ENCODE measurements around the gene SIGLEC1.

Gene SIGLEC1

DNA sequence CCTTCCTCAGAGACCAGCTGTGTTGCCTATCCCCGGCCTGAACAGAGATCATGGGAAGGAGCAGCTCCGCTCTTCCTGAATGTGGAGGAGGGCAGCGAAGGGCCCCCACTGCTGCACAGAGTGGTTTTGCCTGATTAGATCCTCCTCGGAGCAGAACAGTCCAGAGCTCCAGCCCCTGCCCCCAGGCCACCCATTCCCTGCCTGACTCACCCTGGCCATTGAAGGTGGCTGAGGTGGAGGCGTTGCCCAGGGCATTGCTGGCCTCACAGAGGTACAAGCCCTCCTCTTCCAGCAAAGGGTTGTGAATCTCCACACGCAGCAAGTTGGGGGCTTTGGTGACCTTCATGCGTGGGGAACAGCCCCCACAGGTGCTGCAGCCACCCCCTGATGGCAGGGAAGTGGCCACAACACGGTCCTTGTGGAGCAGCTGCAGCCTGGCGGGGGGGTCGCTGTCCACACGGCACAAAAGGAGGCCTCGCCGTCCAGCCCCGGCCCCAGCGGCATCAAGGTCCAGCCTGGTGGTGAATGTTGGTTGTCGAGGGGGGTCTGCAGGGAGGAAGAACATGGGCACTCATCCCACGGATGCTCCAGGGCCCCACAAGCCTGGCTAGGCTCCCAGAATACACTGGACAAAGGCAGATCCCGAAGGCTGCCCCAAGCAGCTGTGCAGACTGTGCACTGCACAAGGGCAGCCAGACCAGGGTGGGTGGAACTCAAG, 14.7 kb downstream of the SIGLEC1 start:
- no peak for DNase-seq

DNA sequence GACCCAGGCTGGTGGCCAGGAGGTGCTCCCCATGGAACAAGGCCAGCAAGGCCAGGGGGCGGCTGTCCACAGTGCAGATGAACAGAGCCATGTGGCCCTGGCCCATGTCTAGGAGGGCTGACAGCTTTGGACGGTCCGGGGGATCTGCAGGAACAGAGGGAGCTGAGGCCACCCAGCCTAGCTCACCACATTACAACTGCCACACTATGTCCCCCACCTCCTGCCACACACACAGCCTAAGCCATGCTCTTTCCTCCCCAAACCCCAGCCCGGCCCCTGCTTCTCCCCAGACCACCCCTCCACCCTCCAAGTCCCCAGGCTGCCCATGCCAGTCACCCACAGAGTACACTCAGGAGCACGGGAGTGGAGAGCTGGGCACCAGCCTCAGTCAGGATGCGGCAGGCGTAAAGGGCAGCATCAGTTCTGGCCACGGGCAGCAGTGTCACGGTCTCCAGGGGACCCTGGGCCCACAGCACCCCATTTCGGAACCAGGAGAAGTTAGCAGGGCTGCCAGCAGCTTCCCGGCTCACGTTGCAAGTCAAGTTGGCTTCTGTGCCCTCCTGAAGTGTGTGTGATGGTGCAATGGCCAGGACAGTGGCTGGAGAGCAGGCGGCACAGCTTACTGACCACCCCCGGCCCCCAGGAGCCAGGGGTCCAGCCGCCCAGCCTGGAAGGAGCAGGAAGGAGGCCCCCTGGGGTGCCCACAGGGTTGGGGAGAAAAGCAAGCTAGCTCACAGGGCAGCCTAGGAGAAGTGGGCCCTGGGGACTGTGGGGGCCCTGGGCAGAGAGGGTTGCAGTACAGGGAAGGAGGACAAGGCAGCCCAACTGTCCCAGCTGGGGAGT, 15.4 kb downstream of the SIGLEC1 start:
- no peak for DNase-seq

DNA sequence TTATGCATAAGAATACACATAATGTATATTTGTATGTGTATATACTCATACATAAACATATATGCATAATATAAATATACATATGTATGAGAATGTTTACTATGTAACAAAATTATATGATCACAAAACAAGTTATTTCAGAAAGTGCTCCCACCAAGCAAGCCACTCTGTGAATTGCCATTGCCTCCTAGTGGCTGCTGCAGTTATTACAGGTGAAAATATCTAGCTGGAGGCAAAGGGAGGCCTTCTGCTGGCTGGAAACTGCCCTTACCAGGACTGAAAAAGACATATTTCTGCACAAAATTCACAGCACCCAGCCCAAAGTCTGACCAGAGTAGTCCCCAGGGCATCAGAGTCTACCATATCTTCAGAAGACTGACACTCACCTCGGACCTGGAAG, 16.2 kb downstream of the SIGLEC1 start:
- peak; percentile 27 for DNase-seq

DNA sequence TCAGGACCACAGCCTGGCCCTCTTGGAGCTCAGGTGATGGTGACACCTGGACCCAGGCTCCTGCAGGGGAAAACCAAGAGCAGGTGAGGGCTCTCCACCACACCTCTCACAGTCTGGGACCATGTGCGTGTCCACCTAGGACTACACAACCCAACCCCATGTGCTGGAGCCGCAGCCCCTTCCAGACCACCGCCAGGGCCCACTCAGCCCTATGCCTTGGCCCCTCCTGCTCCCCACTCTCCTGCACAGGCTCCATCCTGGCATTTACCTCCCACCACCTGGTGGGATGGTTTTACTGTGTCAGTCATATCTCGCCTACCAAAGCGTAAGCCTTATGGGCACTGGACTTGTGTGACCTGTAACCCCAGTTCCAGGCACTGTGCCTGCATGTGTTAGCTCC, 17.5 kb downstream of the SIGLEC1 start:
- no peak for DNase-seq

GRCh38 chr20:3693376-3693775, 19.0 kb downstream of the SIGLEC1 start:
- no peak for DNase-seq

- no peak for DNase-seq
These were observed 19.6 kb downstream of the SIGLEC1 start for GRCh38 chr20:3692706-3693294.

- DNase-seq: no peak
These were observed 20.5 kb downstream of the SIGLEC1 start for GRCh38 chr20:3691897-3692296.

DNA sequence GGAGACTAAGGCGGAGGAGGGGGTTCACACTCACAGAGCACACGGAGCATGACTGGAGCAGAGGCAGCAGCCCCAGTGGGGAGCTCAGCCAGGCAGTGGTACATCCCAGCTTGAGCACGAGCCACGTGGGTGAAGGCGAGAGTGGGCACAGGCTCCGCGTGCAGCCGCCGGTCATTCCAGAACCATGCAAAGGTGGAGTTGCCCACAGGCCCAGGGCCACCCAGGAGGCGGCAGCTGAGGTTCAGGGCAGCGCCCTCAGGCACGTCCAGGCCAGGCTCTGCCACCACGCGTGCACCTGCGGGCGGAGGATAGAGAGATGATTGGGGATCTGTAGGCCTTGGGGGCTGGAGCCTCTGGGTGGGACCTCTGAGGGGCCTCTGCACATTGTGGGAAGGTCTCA, 21.1 kb downstream of the SIGLEC1 start:
- no peak for DNase-seq

GRCh38 chr20:3690413-3690812, 22.0 kb downstream of the SIGLEC1 start:
- no peak for DNase-seq

DNA sequence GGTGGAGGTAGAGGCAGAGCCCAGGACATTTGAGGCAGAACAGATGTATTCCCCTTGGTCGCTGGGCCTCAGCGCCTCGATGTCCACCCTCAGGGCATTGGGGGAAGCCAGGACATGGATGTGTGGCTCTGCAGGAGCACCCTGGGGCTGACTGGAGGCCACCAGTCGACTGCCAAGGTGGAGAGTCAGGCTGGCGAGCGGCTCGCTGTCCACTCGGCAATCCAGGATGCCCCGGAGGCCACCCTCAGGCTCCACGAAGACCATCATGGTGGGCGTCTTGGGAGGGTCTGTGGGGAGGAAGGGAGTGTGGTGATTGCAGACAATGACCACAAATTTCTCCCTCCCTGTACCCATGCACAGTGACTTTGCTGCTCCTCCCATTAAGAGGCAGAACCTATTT, 22.4 kb downstream of the SIGLEC1 start:
- DNase-seq: no peak

DNA sequence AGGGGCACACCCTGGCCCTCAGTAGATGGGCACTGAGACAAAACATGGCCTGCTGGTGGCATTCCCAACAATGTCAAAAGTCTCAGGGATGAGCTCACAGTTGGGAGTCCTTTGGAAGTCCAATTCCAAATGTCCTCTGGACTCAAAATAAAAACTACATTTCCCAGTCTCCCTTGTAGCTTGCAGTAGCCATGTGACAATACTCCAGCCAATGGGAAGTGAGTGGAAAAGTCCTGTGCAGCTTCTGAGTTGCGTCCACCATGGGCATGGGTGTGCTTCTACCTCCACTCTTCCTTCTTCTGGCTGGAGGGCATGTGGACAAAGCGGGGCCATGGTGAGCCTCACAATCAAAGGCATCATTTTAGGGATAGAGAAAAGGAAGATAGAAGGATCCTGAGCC, 24.7 kb downstream of the SIGLEC1 start:
- DNase-seq: no peak

GRCh38 chr20:3686867-3687321, 25.5 kb downstream of the SIGLEC1 start:
- no peak for DNase-seq

- no peak for DNase-seq
These were observed 26.0 kb downstream of the SIGLEC1 start for GRCh38 chr20:3686421-3686820.

DNA sequence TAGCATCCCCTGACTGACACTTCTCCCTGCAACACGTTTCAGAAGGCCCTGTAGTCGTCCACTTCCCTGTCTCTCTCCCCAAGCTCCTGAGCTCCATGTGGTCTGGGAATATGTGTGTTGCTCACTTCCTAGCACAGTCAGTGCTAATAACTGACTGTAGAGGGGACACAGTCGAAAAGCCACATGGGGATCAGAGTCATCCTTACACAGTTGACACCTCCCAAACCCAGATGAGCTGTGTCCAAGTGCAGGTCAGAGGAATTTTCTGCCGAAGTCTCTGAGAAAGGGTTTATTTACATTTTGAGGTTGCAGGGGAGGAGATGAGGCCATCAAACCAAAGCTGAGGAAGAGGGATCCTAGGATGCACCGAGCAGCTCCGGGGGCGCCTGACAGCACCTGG, 27.1 kb downstream of the SIGLEC1 start:
- DNase-seq: no peak

GRCh38 chr20:3681931-3682781, 30.2 kb downstream of the SIGLEC1 start, which contains the start of gene ADAM33:
Gene ADAM33 (minus strand): TSS chr20:3682010. CDS start chr20:3682004, 6 bp downstream.
- no peak for DNase-seq

- no peak for DNase-seq
These were observed 31.0 kb downstream of the SIGLEC1 start for GRCh38 chr20:3681352-3681930.

GRCh38 chr20:3680701-3681351, 31.6 kb downstream of the SIGLEC1 start:
- DNase-seq: no peak

DNA sequence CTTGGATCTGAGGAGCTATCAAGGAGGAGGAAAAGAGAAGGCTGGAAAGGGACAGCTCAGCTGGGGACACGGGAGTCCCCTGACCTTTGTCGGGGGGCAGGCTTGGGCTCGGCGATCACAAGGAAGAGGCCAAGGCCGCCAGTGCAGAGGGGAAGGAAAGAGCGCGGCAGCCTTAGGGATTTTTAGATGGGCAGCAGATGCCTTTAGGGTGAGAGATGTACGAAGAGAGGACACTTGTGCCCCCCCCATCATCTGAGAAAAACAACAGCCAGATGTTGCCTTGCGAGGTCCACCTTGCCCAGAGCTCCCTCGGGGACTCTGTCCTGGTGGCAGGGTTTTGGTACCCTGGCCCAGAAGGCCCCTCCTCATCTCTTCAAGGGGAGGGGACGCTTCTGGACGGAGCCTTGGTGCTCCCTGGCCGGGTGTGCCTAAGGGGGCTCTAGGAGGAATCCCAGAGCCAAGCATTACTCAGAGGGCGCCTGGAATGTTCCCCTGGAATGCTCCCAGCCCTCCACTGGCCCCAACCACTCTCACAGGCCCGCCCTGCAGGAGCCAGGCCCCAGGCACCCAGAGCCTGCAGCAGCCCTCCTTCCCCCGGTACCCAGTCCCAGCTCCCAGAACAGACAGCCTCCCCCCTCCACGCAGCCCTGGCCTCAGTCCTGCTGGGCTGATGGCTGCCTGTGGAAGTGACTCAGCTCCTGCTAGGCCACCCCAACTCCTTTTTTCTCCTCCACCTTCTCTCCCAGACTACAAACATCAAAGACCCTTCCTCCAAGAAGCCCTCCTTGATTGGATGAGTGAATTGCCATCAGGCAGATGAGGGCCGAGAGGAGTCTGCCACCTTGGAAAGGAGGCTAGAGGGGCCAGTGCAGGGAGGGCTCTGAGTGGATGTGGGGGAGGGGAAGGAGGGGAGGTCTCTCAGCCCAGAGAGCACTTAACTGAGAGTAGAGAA, 32.4 kb downstream of the SIGLEC1 start:
- DNase-seq: no peak

DNA sequence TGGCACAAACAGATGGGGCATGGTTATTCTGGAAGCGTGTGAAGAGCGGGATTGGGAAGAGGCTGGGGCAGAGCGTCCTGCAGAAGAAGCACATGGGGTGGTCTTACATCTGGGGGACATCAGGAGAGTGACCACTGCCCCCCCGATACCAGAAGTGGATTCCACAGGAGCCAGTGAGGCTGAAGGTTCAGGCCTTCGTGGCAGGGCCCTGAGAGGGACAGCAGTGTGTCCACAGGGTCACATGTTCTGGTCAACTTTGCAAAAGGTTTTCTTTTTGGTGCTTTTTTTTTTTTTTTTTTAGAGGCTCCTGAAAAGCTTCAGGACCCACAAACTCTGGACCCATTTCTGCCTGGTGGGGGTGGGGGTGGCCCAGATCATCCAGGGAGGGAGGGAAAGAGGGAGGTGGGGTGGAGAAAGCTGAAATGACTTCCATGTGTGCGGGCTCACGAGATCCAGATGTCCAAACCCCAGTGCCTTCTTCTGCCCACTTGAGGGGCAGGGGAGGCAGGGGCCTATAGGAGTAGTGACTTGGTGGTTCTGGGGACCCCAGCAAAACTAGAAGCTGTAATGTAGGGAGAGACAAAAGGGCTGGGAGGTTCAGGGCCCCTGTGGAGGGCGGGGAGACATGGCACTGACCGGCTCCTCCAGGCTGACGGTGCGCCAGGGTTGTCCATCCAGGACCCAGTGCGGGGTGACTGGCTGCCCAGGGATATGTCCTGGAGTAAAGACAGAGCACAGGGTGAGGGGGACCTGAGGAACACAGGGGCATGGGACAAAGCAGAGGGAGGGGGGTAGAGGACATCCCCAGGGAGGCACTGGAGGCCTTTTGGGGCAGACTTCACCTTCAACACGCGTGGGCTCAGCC, 33.3 kb downstream of the SIGLEC1 start:
- DNase-seq: no peak

- no peak for DNase-seq
These were observed 34.2 kb downstream of the SIGLEC1 start for GRCh38 chr20:3678198-3678597.
